Measurements from ENCODE around the gene CARNS1. TPM values are rescaled to one million over a fixed set of nuclear protein-coding genes. Genes with fewer than 3 reads are reported as not detected.

The CARNS1 gene, protein sequence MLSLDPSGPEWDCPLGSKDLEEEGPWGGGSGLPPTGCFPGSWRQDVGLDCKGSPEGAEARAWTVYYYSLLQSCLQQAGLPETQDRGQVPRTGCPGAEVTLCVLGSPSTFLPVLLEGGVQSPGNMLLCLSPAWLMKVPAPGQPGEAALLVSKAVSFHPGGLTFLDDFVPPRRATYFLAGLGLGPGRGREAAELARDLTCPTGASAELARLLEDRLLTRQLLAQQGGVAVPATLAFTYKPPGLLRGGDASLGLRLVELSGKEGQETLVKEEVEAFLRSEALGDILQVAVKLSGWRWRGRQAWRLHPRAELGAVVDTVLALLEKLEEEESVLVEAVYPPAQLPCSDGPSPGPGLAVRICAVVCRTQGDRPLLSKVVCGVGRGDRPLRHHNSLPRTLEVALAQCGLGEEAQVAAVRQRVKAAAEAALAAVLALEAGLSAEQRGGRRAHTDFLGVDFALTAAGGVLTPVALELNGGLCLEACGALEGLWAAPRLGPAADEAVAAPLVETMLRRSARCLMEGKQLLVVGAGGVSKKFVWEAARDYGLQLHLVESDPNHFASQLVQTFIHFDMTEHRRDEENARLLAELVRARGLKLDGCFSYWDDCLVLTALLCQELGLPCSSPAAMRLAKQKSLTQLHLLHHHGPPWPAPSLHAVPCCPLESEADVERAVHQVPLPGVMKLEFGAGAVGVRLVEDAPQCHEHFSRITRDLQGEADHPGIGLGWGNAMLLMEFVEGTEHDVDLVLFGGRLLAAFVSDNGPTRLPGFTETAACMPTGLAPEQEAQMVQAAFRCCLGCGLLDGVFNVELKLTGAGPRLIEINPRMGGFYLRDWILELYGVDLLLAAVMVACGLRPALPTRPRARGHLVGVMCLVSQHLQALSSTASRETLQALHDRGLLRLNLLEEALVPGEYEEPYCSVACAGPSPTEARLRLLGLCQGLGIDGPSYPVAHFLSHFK
- 10 to 100 TPM; 25.0 to 29.0 (median 25.0) TPM for total RNA-seq
- total RNA-seq (2013): 11.6 TPM

DNA sequence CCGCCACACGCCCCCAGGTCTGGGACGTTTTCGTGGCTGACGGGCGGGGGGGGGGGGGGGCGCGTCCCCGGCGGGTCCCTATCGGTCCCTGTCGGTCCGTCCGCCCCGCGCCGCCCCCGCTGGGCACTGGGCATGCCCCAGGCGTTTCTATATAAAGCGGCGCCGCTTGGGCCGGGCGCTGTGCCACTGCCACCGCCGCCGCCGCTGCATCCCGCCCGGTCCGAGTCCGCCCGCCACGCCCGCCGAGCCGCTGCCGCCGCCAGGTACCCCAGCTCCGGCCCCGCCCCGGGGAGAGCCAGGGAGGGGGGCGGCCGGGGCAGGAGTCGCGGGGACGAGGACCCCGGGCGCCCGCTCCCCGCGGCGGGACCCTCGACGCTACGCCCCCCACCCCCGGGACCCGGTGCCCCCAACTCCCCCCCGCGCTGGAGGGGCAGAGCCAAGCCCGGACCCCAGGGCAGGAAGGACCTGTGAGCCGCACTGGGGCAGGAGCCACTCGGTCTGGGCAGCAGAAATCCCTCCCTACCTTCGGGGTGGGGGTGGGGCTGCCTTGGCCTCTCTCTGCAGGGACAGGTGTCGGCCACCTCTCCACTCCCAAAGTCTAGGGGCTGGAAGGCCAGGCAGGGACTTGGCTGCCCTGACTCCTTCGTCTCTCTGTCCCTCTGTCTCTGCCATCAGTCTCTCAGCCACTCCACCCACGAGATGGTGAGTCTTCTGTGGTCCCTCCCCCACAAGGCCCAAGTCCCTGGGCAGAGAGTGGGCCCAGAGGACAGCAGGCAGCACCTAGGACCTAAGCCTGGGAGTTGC lies at the start of gene CARNS1:
CARNS1 (plus strand) TSS at position 178 of the 804 bp plus-strand sequence; CDS start at position 700, 522 bp downstream.
- H3K9me3 ChIP-seq (ENCODE audit: control insufficient read depth, insufficient read depth, low read length): no peaks in the 10 kb centered on the region
- peak within 1 kb of the TSS; percentile 66 to 87 for H3K27ac Mint-ChIP-seq
- H3K36me3 ChIP-seq (ENCODE audit: control insufficient read depth, insufficient read depth, low read length): no peaks in the 10 kb centered on the region
- no peaks in the 10 kb centered on the region for H3K27me3 Mint-ChIP-seq (ENCODE audit: low read depth in 2 of 2)
- TF ChIP-seq, protein P1, sequence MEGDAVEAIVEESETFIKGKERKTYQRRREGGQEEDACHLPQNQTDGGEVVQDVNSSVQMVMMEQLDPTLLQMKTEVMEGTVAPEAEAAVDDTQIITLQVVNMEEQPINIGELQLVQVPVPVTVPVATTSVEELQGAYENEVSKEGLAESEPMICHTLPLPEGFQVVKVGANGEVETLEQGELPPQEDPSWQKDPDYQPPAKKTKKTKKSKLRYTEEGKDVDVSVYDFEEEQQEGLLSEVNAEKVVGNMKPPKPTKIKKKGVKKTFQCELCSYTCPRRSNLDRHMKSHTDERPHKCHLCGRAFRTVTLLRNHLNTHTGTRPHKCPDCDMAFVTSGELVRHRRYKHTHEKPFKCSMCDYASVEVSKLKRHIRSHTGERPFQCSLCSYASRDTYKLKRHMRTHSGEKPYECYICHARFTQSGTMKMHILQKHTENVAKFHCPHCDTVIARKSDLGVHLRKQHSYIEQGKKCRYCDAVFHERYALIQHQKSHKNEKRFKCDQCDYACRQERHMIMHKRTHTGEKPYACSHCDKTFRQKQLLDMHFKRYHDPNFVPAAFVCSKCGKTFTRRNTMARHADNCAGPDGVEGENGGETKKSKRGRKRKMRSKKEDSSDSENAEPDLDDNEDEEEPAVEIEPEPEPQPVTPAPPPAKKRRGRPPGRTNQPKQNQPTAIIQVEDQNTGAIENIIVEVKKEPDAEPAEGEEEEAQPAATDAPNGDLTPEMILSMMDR (IDR thresholded peaks at IDR 0.05): no peak
- H3K4me1 ChIP-seq (ENCODE audit: control insufficient read depth, insufficient read depth, low read length): peaks cover 94% of the 10 kb centered on the region
- intact Hi-C loops (cut with micrococcal nuclease): loop anchor here (1.0 kb wide), 1 partner anchor 31 kb away; no protein-coding TSS in a partner anchor
- peak within 1 kb of the TSS; percentile 62 for H3K27ac ChIP-seq (ENCODE audit: low read length)
- no peaks in the 10 kb centered on the region for H3K27me3 ChIP-seq (ENCODE audit: control insufficient read depth, insufficient read depth, low read length)
- WGBS (ENCODE audit: insufficient coverage): 4% methylated on average over 65 of the region's 67 CpGs
- peaks cover 31 to 85% of the 10 kb centered on the region in 2 donors for H3K4me1 Mint-ChIP-seq
- no peaks in the 10 kb centered on the region for H3K36me3 Mint-ChIP-seq
- peak within 1 kb of the TSS; percentile 82 for H3K4me3 Mint-ChIP-seq
- H3K9me3 Mint-ChIP-seq: no peaks in the 10 kb centered on the region
- ATAC-seq (peak in 2 of 3 donors; percentile 19 to 29), DNase-seq (peak in 1 of 2 donors; percentile 35)
- peak within 1 kb of the TSS; percentile 32 for H3K4me3 ChIP-seq (ENCODE audit: low read length)

DNA sequence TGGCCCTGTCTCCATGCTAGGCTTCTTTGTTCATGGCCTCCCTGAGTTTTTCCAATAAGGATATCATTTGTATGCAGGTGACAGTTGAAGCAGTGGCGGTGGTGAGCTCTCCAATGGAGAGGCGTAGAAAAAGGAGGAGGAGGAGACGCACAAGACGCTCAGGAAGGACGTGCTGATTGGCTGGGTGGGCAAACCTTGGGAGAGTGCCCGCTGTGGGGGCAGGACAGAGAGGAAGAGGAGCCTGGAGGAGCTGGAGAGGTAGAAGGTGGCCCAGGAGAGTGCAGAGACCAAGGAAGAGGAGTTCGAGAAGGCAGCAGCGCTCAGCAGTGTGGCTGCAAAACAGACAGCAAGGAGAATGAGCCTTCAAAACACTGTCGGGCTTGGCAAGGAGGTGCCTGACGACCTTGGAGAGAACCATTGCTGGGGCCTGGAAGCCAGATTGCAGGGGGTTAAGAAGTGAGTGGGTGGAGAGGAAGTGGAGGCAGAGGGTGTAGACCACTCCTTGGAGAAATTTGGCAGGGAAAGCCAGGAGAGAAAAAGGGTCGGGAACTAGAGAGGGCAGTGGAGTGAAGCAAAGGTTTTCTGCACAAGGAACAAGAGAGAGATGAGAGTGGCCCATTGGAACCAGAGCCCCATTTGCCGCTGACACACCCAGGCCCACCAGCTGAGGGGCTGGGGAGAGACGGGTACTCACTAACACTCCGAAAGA lies 49.6 kb upstream of the CARNS1 start:
- H3K27ac ChIP-seq (ENCODE audit: low read length): no peak overlapping the region
- peaks cover 72% of the 10 kb centered on the region for H3K4me1 ChIP-seq (ENCODE audit: control insufficient read depth, insufficient read depth, low read length)
- no peak overlapping the region for H3K4me3 ChIP-seq (ENCODE audit: low read length)
- ATAC-seq (no peak), DNase-seq (no peak)
- H3K36me3 Mint-ChIP-seq: no peaks in the 10 kb centered on the region
- peak overlapping the region in 1 of 2 donors; percentile 4 for H3K27ac Mint-ChIP-seq
- H3K4me3 Mint-ChIP-seq: peak overlapping the region; percentile 35
- 94% methylated on average over 14 of the region's 14 CpGs for WGBS (ENCODE audit: insufficient coverage)
- H3K4me1 Mint-ChIP-seq: peaks cover 60 to 78% of the 10 kb centered on the region in 2 donors
- no peaks in the 10 kb centered on the region for H3K9me3 ChIP-seq (ENCODE audit: control insufficient read depth, insufficient read depth, low read length)
- H3K36me3 ChIP-seq (ENCODE audit: control insufficient read depth, insufficient read depth, low read length): no peaks in the 10 kb centered on the region
- intact Hi-C loops (cut with micrococcal nuclease): no loop called here
- peaks cover 3 to 29% of the 10 kb centered on the region in 2 donors for H3K27me3 Mint-ChIP-seq (ENCODE audit: low read depth in 2 of 2)
- H3K9me3 Mint-ChIP-seq: no peaks in the 10 kb centered on the region
- TF ChIP-seq, protein P1 (IDR thresholded peaks at IDR 0.05): no peak
- H3K27me3 ChIP-seq (ENCODE audit: control insufficient read depth, insufficient read depth, low read length): no peaks in the 10 kb centered on the region

DNA sequence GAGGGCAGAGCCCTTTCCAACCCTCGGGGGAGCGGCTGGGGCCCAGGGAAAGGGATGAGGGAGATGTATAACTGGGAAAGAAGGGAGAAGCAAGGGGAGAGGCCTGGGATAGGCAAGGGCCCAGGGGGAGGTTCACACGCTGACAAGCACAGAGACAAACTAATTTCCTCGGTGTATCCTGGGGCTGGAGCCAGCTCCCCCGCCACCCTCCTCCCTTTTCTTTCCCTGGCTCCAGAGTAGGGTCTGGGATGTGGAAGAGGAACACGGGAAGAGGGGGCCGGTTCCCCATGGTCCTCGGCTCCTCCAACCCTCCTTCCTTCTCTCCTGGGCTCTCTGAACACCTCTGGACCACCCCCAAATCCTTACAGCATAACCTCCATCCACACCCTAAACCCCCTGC lies 48.9 kb upstream of the CARNS1 start:
- 93% methylated on average over 5 of the region's 8 CpGs for WGBS (ENCODE audit: insufficient coverage)
- H3K9me3 ChIP-seq (ENCODE audit: control insufficient read depth, insufficient read depth, low read length): no peaks in the 10 kb centered on the region
- peak overlapping the region in 1 of 2 donors; percentile 4 for H3K27ac Mint-ChIP-seq
- intact Hi-C loops (cut with micrococcal nuclease): no loop called here
- TF ChIP-seq, protein P1 (IDR thresholded peaks at IDR 0.05): no peak
- no peaks in the 10 kb centered on the region for H3K9me3 Mint-ChIP-seq
- H3K36me3 ChIP-seq (ENCODE audit: control insufficient read depth, insufficient read depth, low read length): no peaks in the 10 kb centered on the region
- H3K27me3 ChIP-seq (ENCODE audit: control insufficient read depth, insufficient read depth, low read length): no peaks in the 10 kb centered on the region
- peaks cover 79% of the 10 kb centered on the region for H3K4me1 ChIP-seq (ENCODE audit: control insufficient read depth, insufficient read depth, low read length)
- H3K27ac ChIP-seq (ENCODE audit: low read length): no peak overlapping the region
- H3K4me1 Mint-ChIP-seq: peaks cover 66 to 85% of the 10 kb centered on the region in 2 donors
- H3K36me3 Mint-ChIP-seq: no peaks in the 10 kb centered on the region
- no peak overlapping the region for H3K4me3 Mint-ChIP-seq
- no peak for DNase-seq
- ATAC-seq: no peak
- H3K4me3 ChIP-seq (ENCODE audit: low read length): no peak overlapping the region
- peaks cover 3 to 25% of the 10 kb centered on the region in 2 donors for H3K27me3 Mint-ChIP-seq (ENCODE audit: low read depth in 2 of 2)
